ENCODE results near the gene CNN1. TPM values are rescaled to one million over a fixed set of nuclear protein-coding genes. Genes with fewer than 3 reads are reported as not detected.

Gene CNN1
- polyA plus RNA-seq, 1 of the 3 experiments (the other 2 are of a cell fraction), result 4.6 TPM

DNA sequence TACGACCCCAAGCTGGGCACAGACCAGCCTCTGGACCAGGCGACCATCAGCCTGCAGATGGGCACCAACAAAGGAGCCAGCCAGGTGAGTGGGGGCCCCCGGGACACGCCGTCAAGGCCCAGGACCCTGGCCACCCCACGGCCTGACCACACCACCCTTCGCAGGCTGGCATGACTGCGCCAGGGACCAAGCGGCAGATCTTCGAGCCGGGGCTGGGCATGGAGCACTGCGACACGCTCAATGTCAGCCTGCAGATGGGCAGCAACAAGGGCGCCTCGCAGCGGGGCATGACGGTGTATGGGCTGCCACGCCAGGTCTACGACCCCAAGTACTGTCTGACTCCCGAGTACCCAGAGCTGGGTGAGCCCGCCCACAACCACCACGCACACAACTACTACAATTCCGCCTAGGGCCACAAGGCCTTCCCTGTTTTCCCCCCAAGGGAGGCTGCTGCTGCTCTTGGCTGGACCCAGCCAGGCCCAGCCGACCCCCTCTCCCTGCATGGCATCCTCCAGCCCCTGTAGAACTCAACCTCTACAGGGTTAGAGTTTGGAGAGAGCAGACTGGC, 10.8 kb downstream of the CNN1 start:
- Histone ChIP-seq H3F3A (replicated peaks; ENCODE audit: insufficient read depth) (no peaks in the 10 kb centered on the region), H3K36me3 (replicated peaks in 1 of 2; ENCODE audit: control insufficient read depth in 1 of 2, insufficient read depth in 2 of 2, low read length in 1 of 2) (peaks cover 0 to 21% of the 10 kb centered on the region in 2 experiments), H3K27me3 (ENCODE audit: insufficient read depth) (no peaks in the 10 kb centered on the region), H3K4me2 (no peak overlapping the region), H3K79me2 (ENCODE audit: insufficient read depth) (0 out of 2 replicates have a peak, but pooled peaks cover 4% of the 10 kb centered on the region), H3K9ac (no peak overlapping the region), H3K4me1 (ENCODE audit: control insufficient read depth in 1 of 2, insufficient read depth in 2 of 2, low read depth in 1 of 2, low read length in 1 of 2) (no peaks in the 10 kb centered on the region), H3K9me3 (no peaks in the 10 kb centered on the region), H3K27ac (ENCODE audit: low read depth in 2 of 2, low read length in 1 of 2) (no peak overlapping the region), H4K20me1 (ENCODE audit: insufficient read depth) (no peaks in the 10 kb centered on the region), H2AFZ (ENCODE audit: low read depth) (no peak overlapping the region), H3K9me2 (no peaks in the 10 kb centered on the region), H3K4me3 (ENCODE audit: low read depth in 2 of 2, low read length in 1 of 2) (no peak overlapping the region)
- TF ChIP-seq YY1 (IDR thresholded peaks at IDR 0.05; ENCODE audit: low read depth) (no peak), GATA2 (CRISPR knock-in tag; IDR thresholded peaks at IDR 0.05) (no peak), RAD21 (IDR thresholded peaks at IDR 0.05; ENCODE audit: low read length) (no peak), RFX5 (IDR thresholded peaks at IDR 0.05; ENCODE audit: low read length) (no peak), MXI1 (IDR thresholded peaks at IDR 0.05; ENCODE audit: low read depth, low read length) (no peak), JUND (IDR thresholded peaks at IDR 0.05) (no peak), FOXM1 (IDR thresholded peaks at IDR 0.05; ENCODE audit: low read depth) (no peak), GABPA (IDR thresholded peaks at IDR 0.05; ENCODE audit: low read depth) (no peak), RCOR1 (IDR thresholded peaks at IDR 0.05; ENCODE audit: low read length) (no peak)
- TF ChIP-seq, protein P1, sequence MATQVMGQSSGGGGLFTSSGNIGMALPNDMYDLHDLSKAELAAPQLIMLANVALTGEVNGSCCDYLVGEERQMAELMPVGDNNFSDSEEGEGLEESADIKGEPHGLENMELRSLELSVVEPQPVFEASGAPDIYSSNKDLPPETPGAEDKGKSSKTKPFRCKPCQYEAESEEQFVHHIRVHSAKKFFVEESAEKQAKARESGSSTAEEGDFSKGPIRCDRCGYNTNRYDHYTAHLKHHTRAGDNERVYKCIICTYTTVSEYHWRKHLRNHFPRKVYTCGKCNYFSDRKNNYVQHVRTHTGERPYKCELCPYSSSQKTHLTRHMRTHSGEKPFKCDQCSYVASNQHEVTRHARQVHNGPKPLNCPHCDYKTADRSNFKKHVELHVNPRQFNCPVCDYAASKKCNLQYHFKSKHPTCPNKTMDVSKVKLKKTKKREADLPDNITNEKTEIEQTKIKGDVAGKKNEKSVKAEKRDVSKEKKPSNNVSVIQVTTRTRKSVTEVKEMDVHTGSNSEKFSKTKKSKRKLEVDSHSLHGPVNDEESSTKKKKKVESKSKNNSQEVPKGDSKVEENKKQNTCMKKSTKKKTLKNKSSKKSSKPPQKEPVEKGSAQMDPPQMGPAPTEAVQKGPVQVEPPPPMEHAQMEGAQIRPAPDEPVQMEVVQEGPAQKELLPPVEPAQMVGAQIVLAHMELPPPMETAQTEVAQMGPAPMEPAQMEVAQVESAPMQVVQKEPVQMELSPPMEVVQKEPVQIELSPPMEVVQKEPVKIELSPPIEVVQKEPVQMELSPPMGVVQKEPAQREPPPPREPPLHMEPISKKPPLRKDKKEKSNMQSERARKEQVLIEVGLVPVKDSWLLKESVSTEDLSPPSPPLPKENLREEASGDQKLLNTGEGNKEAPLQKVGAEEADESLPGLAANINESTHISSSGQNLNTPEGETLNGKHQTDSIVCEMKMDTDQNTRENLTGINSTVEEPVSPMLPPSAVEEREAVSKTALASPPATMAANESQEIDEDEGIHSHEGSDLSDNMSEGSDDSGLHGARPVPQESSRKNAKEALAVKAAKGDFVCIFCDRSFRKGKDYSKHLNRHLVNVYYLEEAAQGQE (IDR thresholded peaks at IDR 0.05; ENCODE audit: low read depth, low read length), result no peak
- TF ChIP-seq, protein P2, sequence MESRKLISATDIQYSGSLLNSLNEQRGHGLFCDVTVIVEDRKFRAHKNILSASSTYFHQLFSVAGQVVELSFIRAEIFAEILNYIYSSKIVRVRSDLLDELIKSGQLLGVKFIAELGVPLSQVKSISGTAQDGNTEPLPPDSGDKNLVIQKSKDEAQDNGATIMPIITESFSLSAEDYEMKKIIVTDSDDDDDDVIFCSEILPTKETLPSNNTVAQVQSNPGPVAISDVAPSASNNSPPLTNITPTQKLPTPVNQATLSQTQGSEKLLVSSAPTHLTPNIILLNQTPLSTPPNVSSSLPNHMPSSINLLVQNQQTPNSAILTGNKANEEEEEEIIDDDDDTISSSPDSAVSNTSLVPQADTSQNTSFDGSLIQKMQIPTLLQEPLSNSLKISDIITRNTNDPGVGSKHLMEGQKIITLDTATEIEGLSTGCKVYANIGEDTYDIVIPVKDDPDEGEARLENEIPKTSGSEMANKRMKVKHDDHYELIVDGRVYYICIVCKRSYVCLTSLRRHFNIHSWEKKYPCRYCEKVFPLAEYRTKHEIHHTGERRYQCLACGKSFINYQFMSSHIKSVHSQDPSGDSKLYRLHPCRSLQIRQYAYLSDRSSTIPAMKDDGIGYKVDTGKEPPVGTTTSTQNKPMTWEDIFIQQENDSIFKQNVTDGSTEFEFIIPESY (IDR thresholded peaks at IDR 0.05; ENCODE audit: borderline replicate concordance, low read depth), result no peak
- TF ChIP-seq, protein P3, sequence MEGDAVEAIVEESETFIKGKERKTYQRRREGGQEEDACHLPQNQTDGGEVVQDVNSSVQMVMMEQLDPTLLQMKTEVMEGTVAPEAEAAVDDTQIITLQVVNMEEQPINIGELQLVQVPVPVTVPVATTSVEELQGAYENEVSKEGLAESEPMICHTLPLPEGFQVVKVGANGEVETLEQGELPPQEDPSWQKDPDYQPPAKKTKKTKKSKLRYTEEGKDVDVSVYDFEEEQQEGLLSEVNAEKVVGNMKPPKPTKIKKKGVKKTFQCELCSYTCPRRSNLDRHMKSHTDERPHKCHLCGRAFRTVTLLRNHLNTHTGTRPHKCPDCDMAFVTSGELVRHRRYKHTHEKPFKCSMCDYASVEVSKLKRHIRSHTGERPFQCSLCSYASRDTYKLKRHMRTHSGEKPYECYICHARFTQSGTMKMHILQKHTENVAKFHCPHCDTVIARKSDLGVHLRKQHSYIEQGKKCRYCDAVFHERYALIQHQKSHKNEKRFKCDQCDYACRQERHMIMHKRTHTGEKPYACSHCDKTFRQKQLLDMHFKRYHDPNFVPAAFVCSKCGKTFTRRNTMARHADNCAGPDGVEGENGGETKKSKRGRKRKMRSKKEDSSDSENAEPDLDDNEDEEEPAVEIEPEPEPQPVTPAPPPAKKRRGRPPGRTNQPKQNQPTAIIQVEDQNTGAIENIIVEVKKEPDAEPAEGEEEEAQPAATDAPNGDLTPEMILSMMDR (IDR thresholded peaks at IDR 0.05), result no peak
- no peak for DNase-seq
- ChIA-PET POLR2A (no interaction called here), CTCF (interaction anchor here (2.0 kb wide), 1 partner anchor 13 kb away, joined by 6 read pairs; no protein-coding TSS in a partner anchor)
- WGBS (ENCODE audit: low lambda C conversion rate), result 80% methylated on average over 3 of the region's 24 CpGs
